Measurements from ENCODE around the gene ZNF302.

- TF ChIP-seq POU6F1 (CRISPR knock-in tag; IDR thresholded peaks at IDR 0.05; ENCODE audit: borderline replicate concordance, low read depth) (no peak), OSR1 (CRISPR knock-in tag; IDR thresholded peaks at IDR 0.05) (no peak), PATZ1 (CRISPR knock-in tag; IDR thresholded peaks at IDR 0.05; ENCODE audit: borderline replicate concordance) (no peak), PPARA (CRISPR knock-in tag; IDR thresholded peaks at IDR 0.05; ENCODE audit: borderline replicate concordance) (no peak), CREB5 (CRISPR knock-in tag; IDR thresholded peaks at IDR 0.05; ENCODE audit: low read depth) (no peak), TSHZ2 (CRISPR knock-in tag; IDR thresholded peaks at IDR 0.05) (no peak)
These were observed 43.7 kb upstream of the ZNF302 start for GRCh38 chr19:34633802-34634201.
